Measurements from ENCODE around the gene NKX1-1.
"Not testable (repeated sequence)": the region's sequence is repeated elsewhere in the genome, so short reads cannot be mapped to it uniquely, and the experiment has no call there.

Gene NKX1-1

GRCh38 chr4:1398681-1399507 is 7.3 kb downstream of the NKX1-1 start:
- peaks cover 8% of the 10 kb centered on the region for H3K36me3 ChIP-seq (replicated peaks; ENCODE audit: low read depth, low read length)
- H2AFZ ChIP-seq (ENCODE audit: low read depth, low read length) = no peak overlapping the region
- no peaks in the 10 kb centered on the region for H4K20me1 ChIP-seq (ENCODE audit: insufficient read depth, low read length)
- no peaks in the 10 kb centered on the region for H3K27me3 ChIP-seq (ENCODE audit: low read depth, low read length)
- no peaks in the 10 kb centered on the region for H3K9me3 ChIP-seq (ENCODE audit: insufficient read depth, low read length)
- no peak overlapping the region for H3K4me2 ChIP-seq (ENCODE audit: low read length)
- no peak for TF ChIP-seq EZH2phosphoT487 (IDR thresholded peaks at IDR 0.05; ENCODE audit: low read depth)
- TF ChIP-seq CTCF (IDR thresholded peaks at IDR 0.05; ENCODE audit: low read depth, low read length) = no peak
- no peaks in the 10 kb centered on the region for H3K4me1 ChIP-seq (ENCODE audit: low read length)
- no peak overlapping the region for H3K9ac ChIP-seq (ENCODE audit: low read length)
- H3K4me3 ChIP-seq (ENCODE audit: low read length) = no peak overlapping the region
- no peak overlapping the region for H3K27ac ChIP-seq (ENCODE audit: low read length)
- H3K79me2 ChIP-seq (ENCODE audit: low read length) = no peaks in the 10 kb centered on the region

GRCh38 chr4:1396806-1397455 is 9.3 kb downstream of the NKX1-1 start:
- H2AFZ ChIP-seq (ENCODE audit: low read depth, low read length) = no peak overlapping the region
- H3K4me3 ChIP-seq (ENCODE audit: low read length) = no peak overlapping the region
- no peak overlapping the region for H3K4me2 ChIP-seq (ENCODE audit: low read length)
- TF ChIP-seq EZH2phosphoT487 (IDR thresholded peaks at IDR 0.05; ENCODE audit: low read depth) (no peak), CTCF (IDR thresholded peaks at IDR 0.05; ENCODE audit: low read depth, low read length) (no peak)
- H3K79me2 ChIP-seq (ENCODE audit: low read length) = no peaks in the 10 kb centered on the region
- H3K27me3 ChIP-seq (ENCODE audit: low read depth, low read length) = no peaks in the 10 kb centered on the region
- H4K20me1 ChIP-seq (ENCODE audit: insufficient read depth, low read length) = no peaks in the 10 kb centered on the region
- no peaks in the 10 kb centered on the region for H3K4me1 ChIP-seq (ENCODE audit: low read length)
- H3K27ac ChIP-seq (ENCODE audit: low read length) = no peak overlapping the region
- H3K9me3 ChIP-seq (ENCODE audit: insufficient read depth, low read length) = no peaks in the 10 kb centered on the region
- no peak overlapping the region for H3K9ac ChIP-seq (ENCODE audit: low read length)
- peaks cover 26% of the 10 kb centered on the region for H3K36me3 ChIP-seq (replicated peaks; ENCODE audit: low read depth, low read length)

GRCh38 chr4:1395941-1396805 is 10.1 kb downstream of the NKX1-1 start:
- no peak overlapping the region for H3K4me3 ChIP-seq (ENCODE audit: low read length)
- no peak for TF ChIP-seq EZH2phosphoT487 (IDR thresholded peaks at IDR 0.05; ENCODE audit: low read depth)
- no peak for TF ChIP-seq CTCF (IDR thresholded peaks at IDR 0.05; ENCODE audit: low read depth, low read length)
- no peaks in the 10 kb centered on the region for H3K4me1 ChIP-seq (ENCODE audit: low read length)
- peaks cover 31% of the 10 kb centered on the region for H3K36me3 ChIP-seq (replicated peaks; ENCODE audit: low read depth, low read length)
- no peak overlapping the region for H3K9ac ChIP-seq (ENCODE audit: low read length)
- no peak overlapping the region for H2AFZ ChIP-seq (ENCODE audit: low read depth, low read length)
- H4K20me1 ChIP-seq (ENCODE audit: insufficient read depth, low read length) = no peaks in the 10 kb centered on the region
- no peak overlapping the region for H3K27ac ChIP-seq (ENCODE audit: low read length)
- no peaks in the 10 kb centered on the region for H3K9me3 ChIP-seq (ENCODE audit: insufficient read depth, low read length)
- H3K4me2 ChIP-seq (ENCODE audit: low read length) = no peak overlapping the region
- H3K27me3 ChIP-seq (ENCODE audit: low read depth, low read length) = no peaks in the 10 kb centered on the region
- H3K79me2 ChIP-seq (ENCODE audit: low read length) = no peaks in the 10 kb centered on the region

- not testable (repeated sequence) for H3K27me3 ChIP-seq (ENCODE audit: low read depth, low read length); H3K4me2 ChIP-seq (ENCODE audit: low read length); H2AFZ ChIP-seq (ENCODE audit: low read depth, low read length); H3K9me3 ChIP-seq (ENCODE audit: insufficient read depth, low read length); H3K79me2 ChIP-seq (ENCODE audit: low read length); H3K4me1 ChIP-seq (ENCODE audit: low read length); H3K27ac ChIP-seq (ENCODE audit: low read length); H3K9ac ChIP-seq (ENCODE audit: low read length); H3K4me3 ChIP-seq (ENCODE audit: low read length); H4K20me1 ChIP-seq (ENCODE audit: insufficient read depth, low read length)
- peaks cover 31% of the 10 kb centered on the region for H3K36me3 ChIP-seq (replicated peaks; ENCODE audit: low read depth, low read length)
Measured at GRCh38 chr4:1395389-1395820, 10.8 kb downstream of the NKX1-1 start.

- H3K9me3 ChIP-seq (ENCODE audit: insufficient read depth, low read length); H3K79me2 ChIP-seq (ENCODE audit: low read length); H3K27ac ChIP-seq (ENCODE audit: low read length); H4K20me1 ChIP-seq (ENCODE audit: insufficient read depth, low read length); H3K4me3 ChIP-seq (ENCODE audit: low read length); H3K4me2 ChIP-seq (ENCODE audit: low read length); H2AFZ ChIP-seq (ENCODE audit: low read depth, low read length); H3K27me3 ChIP-seq (ENCODE audit: low read depth, low read length); H3K4me1 ChIP-seq (ENCODE audit: low read length); H3K9ac ChIP-seq (ENCODE audit: low read length): not testable (repeated sequence)
- H3K36me3 ChIP-seq (replicated peaks; ENCODE audit: low read depth, low read length) = peaks cover 31% of the 10 kb centered on the region
Measured at GRCh38 chr4:1394554-1395388, 11.5 kb downstream of the NKX1-1 start.
